Stimulated activated CD8-positive, alpha-beta memory T cell treated with anti-CD3 and anti-CD28 coated beads, Interleukin-12 subunit alpha, Interleukin-12 subunit beta, amount 100 ng/mL, for 1 hour (primary cell): ENCODE data around the gene GKAP1.
"Not testable (repeated sequence)": the region's sequence is repeated elsewhere in the genome, so short reads cannot be mapped to it uniquely, and the experiment has no call there.

ENCODE experiments used
- DNase-seq: peaks from one replicate; pipeline ENCODE4 v3.0.0-alpha.2; 2020; ENCODE audit warnings: low read depth

The GKAP1 gene

GRCh38 chr9:83728591-83729368 is 88.8 kb downstream of the GKAP1 start:
- not testable (repeated sequence) for DNase-seq

- no peak for DNase-seq
These were observed 93.1 kb downstream of the GKAP1 start for GRCh38 chr9:83724436-83724835.

DNA sequence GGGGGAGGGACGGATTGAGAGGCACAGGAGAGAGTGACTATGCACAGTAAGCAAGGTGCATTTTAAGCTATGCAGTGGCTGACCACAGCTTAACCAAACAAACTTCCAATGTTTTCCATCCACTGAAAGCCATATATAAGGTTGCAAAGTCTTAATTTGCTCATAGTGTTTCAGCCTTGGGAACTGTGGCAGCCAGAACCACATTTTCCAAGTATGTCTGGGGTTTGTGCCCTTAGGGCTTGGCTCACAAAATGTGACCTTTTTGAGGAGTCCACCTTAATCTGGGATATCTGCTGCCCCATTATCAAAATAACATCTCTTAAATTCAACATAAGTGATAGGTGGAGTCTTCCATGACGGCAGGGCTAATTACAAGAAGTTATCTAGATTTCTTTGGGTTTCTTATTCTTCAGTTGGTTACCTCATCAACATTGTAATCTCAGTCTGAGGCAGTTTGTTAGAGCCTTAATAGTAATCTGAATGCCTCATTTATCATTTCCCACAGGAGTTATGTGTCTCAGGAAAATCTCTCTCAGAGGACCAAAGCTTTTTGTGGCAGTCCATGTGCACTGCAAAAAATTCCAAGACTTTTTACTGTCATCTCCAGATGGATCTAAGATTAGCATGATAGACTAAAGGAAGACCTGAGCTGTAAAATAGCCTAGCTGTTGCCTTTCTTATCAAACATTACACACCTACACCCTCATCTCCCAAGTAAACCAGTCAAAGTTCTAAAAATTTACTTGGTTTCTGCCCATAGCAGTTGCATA is 94.7 kb downstream of the GKAP1 start:
- DNase-seq: no peak

GRCh38 chr9:83721509-83721908 is 96.1 kb downstream of the GKAP1 start:
- no peak for DNase-seq

DNA sequence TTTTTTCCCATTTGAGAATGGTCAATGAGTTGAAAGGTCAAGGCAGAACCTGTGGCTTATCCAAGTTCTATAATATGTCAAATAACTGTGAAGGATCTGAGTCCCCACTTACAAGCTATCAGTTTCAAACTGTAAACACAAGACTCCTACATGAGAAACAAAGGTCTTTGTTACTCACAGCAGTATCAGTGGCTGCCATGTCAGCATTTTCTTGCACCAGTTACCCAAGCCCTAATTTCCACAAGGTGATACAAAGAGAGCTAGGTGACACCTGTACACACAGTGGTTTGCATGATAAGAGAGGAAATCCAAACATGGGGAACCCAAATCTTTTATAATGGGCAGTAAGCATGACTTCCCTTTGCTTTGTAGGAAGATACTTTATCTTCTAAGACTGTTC is 101.8 kb downstream of the GKAP1 start:
- DNase-seq: no peak

DNA sequence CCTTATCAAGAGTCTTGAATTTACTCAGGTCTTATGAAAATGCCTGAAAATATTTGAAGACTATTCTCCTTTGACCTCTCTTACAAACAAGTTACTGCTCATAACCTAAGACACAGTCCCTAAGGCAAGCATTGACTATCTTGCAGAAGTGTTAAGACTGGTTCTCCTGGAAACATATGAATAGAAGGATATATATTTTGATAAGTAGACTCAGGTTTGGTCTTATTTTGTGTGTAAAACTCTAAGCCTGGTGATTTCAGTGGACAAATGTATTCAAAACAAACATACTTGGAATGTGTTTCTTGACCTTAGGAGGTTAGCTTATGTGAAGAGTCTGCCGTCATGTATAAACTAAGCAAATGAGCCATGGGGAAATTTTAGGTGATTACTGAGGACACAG is 102.3 kb downstream of the GKAP1 start:
- DNase-seq: no peak

DNA sequence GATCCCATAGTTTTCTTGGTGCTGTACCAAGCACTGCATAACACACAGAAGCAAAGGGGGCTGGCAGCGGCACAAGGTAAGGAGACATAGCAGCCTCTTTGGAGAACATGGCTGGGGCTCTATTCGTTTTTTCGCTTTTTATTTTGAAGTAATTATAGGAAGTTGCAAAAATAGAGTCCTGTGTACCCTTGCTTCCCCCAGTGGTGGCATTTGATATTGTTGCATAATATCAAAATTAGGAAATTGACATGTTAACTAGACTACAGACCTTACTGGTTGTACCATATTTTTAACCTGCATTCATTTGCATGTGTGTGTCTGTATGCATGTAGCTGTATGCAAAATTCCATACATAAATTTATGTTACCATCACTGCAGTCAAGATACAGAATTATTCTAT is 103.2 kb downstream of the GKAP1 start:
- no peak for DNase-seq

DNA sequence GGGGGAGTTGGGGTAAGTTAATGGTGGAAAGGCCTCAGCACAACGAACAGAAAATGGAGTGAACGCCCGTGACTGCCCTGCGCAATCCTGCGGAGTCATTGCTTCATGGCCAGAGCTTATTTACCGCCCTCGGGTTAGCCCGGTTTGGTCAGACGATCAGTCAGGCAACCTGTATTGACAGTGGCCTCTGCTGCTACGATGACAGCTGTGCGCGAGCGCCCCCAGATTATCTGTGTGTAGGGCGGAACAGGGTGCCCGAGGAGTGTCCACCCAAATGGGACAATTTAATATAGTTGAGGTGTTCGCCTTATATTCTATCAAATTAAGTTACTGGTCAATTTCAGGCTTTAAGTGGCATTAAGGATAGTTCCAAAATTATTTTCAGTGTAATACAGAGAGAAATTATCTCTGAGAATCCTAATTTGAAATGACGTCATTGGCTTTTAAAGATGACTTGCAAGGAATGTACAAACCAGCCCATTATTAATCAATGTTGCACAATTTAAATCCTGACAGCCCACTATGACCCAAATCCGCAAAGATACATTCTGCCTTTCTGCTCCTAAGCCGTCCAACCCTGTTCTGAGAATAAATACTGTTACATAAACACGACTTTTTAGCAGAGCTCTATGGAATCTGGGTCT is 108.9 kb downstream of the GKAP1 start:
- DNase-seq: peak; percentile 28

DNA sequence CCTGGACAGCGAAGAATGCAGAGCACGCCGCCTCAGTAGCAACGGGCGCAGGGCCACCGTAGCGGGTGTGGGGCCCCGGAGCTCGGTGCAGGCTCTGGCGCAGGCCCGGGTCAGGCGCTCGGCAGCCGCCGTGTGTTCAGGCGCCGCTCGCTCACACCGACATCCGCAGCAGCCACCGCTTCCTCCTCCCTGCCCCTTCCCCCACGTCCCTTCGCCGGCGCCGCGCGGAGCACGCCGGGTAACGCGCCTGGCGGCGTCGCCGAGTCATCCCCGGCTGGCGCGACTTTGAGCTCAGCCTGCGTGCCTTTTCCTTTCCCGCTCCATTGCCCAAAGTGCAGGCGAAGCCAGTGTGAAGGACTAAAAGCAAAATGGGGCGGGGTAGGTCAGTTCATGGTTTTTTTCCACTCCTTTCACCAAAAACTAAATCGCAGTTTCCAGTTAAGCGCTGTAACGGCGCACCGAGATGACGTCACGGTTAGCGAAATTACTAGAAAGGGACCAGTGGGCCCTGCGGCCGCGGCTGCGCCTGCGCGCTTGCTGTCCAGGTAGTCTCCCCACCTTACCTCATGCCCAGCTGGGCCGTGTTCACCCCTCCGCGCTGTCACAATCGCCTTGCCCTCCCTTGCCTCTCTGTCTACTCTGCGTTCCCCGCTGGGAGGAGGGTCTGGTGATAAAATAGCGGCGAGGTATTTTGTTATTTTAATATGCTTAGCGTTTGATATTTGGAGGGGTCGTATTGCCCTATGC is 109.6 kb downstream of the GKAP1 start, which contains the start of gene UBQLN1:
UBQLN1 (minus strand) TSS at position 191 of the 747 bp plus-strand sequence. CDS start 279 bp downstream, outside the sequence.
- DNase-seq: peak; percentile 87

- DNase-seq: peak; percentile 67
These were observed 110.1 kb downstream of the GKAP1 start for GRCh38 chr9:83707518-83707767.

DNA sequence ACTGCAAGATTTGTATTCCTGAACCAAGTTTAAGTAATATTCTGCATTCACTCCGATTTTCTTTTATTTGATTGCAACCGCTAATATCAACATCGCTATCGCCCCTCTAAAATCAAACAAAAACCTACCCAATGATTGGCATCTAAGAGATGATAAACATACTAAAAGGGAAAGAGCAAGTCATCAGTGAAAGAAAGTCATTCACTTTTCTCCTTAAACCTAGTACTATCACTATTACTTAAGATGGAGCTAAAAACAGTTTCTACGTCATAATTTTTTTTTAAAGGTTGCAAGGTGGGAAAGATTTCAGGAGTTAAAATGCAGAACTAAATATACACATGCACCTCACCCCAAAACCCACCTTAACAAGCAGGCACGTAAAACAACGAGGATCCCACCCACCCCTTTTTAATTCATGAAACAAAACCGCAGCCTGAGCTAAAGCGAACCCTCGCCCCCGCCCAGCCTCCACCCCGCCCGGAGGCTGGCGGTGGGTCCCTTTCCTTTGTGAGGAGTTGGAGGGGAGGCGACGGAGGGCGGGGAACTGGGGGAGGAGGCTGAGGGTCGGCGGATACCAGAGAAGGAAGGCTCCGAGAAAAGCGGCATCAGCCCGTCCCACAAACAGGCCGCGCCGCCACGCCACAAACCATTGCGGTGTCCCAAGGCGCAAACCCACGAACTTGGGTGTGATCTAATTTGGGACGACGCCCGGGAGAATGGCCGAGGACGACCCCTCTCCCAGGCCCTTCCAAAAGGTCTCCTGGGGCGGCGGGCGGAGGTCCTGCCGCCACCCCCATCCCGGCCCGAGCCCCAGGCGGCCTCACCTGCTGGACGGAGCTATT is 110.7 kb downstream of the GKAP1 start:
- DNase-seq: peak; percentile 43

DNA sequence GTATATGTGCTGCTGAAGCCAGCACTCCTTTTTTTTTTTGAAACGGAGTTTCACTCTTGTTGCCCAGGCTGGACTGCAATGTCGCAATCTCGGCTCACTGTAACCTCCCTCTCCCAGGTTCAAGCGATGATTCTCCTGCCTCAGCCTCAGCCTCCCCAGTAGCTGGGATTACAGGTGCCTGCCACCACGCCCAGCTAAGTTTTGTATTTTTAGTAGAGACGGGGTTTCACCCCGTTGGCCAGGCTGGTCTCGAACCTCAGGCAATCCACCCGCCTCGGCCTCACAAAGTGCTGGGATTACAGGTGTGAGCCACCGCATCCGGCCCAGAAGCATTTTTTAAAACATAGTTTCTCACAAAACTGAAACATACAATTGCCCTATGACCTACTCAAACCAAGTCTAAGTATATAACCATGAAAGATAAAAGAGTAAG is 112.3 kb downstream of the GKAP1 start:
- not testable (repeated sequence) for DNase-seq

DNA sequence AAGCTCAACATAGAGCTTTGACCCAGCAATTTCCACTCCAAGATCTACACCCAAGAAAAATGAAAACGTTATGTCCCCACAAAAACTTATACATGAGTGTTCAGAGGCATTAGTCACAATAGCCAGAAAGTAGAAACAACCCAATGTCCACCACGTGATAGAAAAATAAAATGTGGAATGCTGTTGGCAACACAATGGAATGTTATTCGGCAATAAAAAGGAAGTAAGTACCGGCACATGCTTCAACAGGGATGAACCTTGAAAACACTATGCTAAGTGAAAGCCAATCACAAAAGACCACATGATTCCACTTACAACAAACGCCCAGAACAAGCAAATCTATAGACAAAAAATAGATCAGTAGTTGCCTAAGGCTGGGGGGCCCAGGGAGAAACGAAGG is 115.8 kb downstream of the GKAP1 start:
- DNase-seq: no peak

DNA sequence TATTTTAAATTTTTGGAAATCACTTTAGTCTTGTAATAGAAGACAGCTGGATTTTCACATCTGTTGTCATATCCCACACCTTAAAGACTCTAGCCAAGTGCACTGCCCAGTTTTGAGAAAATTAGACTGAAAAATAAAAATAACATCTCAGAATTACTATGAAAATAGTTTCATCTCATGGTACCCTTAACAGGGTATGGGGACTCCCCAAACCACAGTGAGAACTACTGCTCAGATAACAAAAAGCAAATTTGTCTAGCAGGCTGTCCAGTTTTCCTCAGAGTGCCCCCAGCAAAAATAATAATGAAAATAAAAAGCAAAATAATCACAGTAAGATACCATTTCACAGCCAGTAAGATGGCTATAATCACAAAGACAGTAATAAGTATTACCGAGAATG is 116.3 kb downstream of the GKAP1 start:
- DNase-seq: no peak

DNA sequence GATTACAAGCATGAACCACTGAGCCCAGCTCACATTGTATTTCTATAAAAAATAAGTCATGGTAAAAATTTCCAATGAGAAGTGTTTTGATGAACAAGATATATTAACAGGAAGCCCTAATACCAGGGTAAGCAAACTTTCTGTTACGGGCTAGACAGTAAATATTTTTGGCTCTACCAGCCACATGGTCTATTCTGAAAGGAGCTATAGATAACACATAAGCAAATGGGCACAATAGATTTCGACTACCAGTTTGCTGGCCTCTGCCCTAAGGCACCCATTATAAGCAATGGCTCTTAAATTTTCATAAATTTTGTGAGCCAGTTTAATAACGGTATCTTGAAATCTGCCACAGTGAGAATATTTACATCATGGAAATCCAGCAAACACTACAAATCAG is 118.0 kb downstream of the GKAP1 start:
- no peak for DNase-seq

DNA sequence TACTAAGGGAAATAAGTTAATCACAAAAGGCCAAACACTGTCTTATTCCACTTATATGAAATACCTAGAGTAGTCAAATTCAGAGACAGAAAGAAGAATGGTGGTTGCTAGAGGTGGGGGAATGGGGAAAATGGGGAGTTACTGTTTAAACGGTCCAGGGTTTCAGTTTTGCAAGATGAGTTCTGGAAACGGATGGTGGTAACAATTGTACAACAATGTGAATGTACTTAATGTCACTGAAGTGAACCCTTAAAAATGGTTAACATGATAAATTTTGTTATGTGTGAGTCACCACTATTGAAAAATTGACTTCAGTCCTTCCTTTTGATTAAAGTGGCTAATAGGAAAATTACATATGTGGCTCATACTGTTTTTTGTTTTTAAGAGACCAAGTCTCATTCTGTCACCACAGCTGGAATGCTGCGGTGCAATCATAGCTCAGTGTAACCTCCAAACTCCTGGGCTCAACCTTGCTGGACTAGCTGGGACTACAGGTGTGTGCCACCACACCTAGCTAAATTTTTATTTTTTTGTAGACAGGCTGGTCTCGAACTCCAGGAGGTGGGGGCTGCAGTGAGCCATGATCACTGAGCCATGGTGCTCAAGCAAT is 118.5 kb downstream of the GKAP1 start:
- DNase-seq: no peak

DNA sequence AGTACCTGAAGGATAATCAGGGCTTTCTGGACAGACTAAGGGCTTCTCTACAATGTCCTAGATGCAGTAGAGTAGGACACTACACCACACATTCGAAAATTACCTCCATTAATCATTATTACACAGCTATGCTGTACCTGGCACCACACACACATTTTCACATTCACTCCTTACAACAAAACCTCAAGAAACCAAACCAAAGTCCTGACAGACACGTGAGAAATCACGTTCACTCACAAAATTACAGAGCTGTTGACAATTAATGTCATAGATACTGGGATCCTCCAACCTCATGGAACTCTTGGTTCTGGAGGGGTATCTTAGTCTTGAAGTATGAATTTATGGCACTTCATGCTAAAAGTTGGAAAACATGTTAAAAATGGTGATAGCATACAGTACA is 126.1 kb downstream of the GKAP1 start:
- no peak for DNase-seq
